Hematopoietic multipotent progenitor cell treated with erythropoietin and hydrocortisone succinate and interleukin-3 and kit ligand, for 15 days (in vitro differentiated cells): ENCODE results near the gene SLC1A3.
A peak's percentile ranks its signal among the peaks of the same experiment; 100 is the strongest.

ENCODE experiments used
- DNase-seq: peaks from one replicate; pipeline ENCODE4 v3.0.0-alpha.2; 2015; ENCODE audit warnings: low spot score

Gene SLC1A3

GRCh38 chr5:36689225-36689624 lies 82.8 kb downstream of the SLC1A3 start:
- no peak for DNase-seq

GRCh38 chr5:36690041-36690961 lies 83.9 kb downstream of the SLC1A3 start:
- DNase-seq, result peak; percentile 71

GRCh38 chr5:36691226-36691625 lies 84.8 kb downstream of the SLC1A3 start:
- DNase-seq, result no peak

GRCh38 chr5:36691696-36692371 lies 85.4 kb downstream of the SLC1A3 start:
- DNase-seq, result no peak

- DNase-seq, result peak; percentile 60
Observed at GRCh38 chr5:36692791-36693763, 86.7 kb downstream of the SLC1A3 start.

GRCh38 chr5:36694351-36694750 lies 87.9 kb downstream of the SLC1A3 start:
- DNase-seq, result no peak

GRCh38 chr5:36696059-36696673 lies 89.8 kb downstream of the SLC1A3 start:
- DNase-seq, result peak; percentile 48

GRCh38 chr5:36698031-36698430 lies 91.6 kb downstream of the SLC1A3 start:
- DNase-seq, result no peak

- no peak for DNase-seq
Observed at GRCh38 chr5:36701085-36701698, 94.8 kb downstream of the SLC1A3 start.

GRCh38 chr5:36703245-36703860 lies 96.9 kb downstream of the SLC1A3 start:
- no peak for DNase-seq

- DNase-seq, result peak; percentile 34
Observed at GRCh38 chr5:36704131-36704530, 97.7 kb downstream of the SLC1A3 start.

- DNase-seq, result no peak
Observed at GRCh38 chr5:36705055-36705454, 98.6 kb downstream of the SLC1A3 start.

GRCh38 chr5:36706662-36707061 lies 100.3 kb downstream of the SLC1A3 start:
- DNase-seq, result no peak

GRCh38 chr5:36708996-36709395 lies 102.6 kb downstream of the SLC1A3 start:
- DNase-seq, result no peak

- DNase-seq, result no peak
Observed at GRCh38 chr5:36710039-36710438, 103.6 kb downstream of the SLC1A3 start.

GRCh38 chr5:36712706-36713105 lies 106.3 kb downstream of the SLC1A3 start:
- no peak for DNase-seq

GRCh38 chr5:36713541-36713940 lies 107.1 kb downstream of the SLC1A3 start:
- DNase-seq, result no peak

GRCh38 chr5:36717131-36717695 lies 110.8 kb downstream of the SLC1A3 start:
- no peak for DNase-seq

GRCh38 chr5:36719282-36719681 lies 112.9 kb downstream of the SLC1A3 start:
- DNase-seq, result no peak

GRCh38 chr5:36720688-36721087 lies 114.3 kb downstream of the SLC1A3 start:
- peak; percentile 46 for DNase-seq
